C4-2B (cell line): ENCODE data around the gene ARNT2.

Experiments used
- H3K27ac ChIP-seq: fragments of 450-650 bp; 2 replicates; pipeline ENCODE4 v1.5.1; 2017
- CTCF ChIP-seq: fragments of 450-650 bp; conservative IDR thresholded peaks from 2 replicates; pipeline ENCODE4 v1.5.1; 2017; ENCODE audit warnings: mild to moderate bottlenecking
- ZFX ChIP-seq: fragments of 450-650 bp; IDR thresholded peaks from 2 replicates; pipeline ENCODE4 v1.6.1; 2017

The ARNT2 gene

GRCh38 chr15:80551348-80551747, 147.2 kb downstream of the ARNT2 start:
- no peak overlapping the region for H3K27ac ChIP-seq
- TF ChIP-seq ZFX (no peak), CTCF (no peak)

- H3K27ac ChIP-seq = no peak overlapping the region
- TF ChIP-seq ZFX (no peak), CTCF (no peak)
These were observed 150.4 kb downstream of the ARNT2 start for GRCh38 chr15:80554560-80554959.

GRCh38 chr15:80556694-80557367, 152.6 kb downstream of the ARNT2 start:
- no peak overlapping the region for H3K27ac ChIP-seq
- TF ChIP-seq CTCF (no peak), ZFX (no peak)

- H3K27ac ChIP-seq = no peak overlapping the region
- TF ChIP-seq ZFX (no peak), CTCF (no peak)
These were observed 153.5 kb downstream of the ARNT2 start for GRCh38 chr15:80557441-80558234.

- no peak overlapping the region for H3K27ac ChIP-seq
- TF ChIP-seq ZFX (no peak), CTCF (no peak)
These were observed 154.6 kb downstream of the ARNT2 start for GRCh38 chr15:80558631-80559319.

GRCh38 chr15:80559320-80559693, 155.1 kb downstream of the ARNT2 start:
- TF ChIP-seq CTCF (no peak), ZFX (no peak)
- no peak overlapping the region for H3K27ac ChIP-seq

- TF ChIP-seq CTCF = no peak
- TF ChIP-seq ZFX = no peak
- no peak overlapping the region for H3K27ac ChIP-seq
These were observed 155.6 kb downstream of the ARNT2 start for GRCh38 chr15:80559761-80560160.
